Dermis blood vessel endothelial cell (primary cell): ENCODE data around the gene ZNF775. TPM values are rescaled to one million over a fixed set of nuclear protein-coding genes. Genes with fewer than 3 reads are reported as not detected.
A peak's percentile ranks its signal among the peaks of the same experiment; 100 is the strongest.
"Not testable (repeated sequence)": the region's sequence is repeated elsewhere in the genome, so short reads cannot be mapped to it uniquely, and the experiment has no call there.

Experiments used
- DNase-seq: peaks from one replicate; pipeline ENCODE4 v3.0.0; 2010
- total RNA-seq: library from RNA; depleted of rRNA; stranded (reverse); fragments of >200 nt; gene quantifications from 2 replicates; pipeline ENCODE4 v1.2.3, GENCODE V29; 2014

The ZNF775 gene
- total RNA-seq, 1 donor from 2014 or later = 9.7 TPM

- DNase-seq = no peak
Measured at GRCh38 chr7:150383710-150384397, 4.7 kb downstream of the ZNF775 start.

DNA sequence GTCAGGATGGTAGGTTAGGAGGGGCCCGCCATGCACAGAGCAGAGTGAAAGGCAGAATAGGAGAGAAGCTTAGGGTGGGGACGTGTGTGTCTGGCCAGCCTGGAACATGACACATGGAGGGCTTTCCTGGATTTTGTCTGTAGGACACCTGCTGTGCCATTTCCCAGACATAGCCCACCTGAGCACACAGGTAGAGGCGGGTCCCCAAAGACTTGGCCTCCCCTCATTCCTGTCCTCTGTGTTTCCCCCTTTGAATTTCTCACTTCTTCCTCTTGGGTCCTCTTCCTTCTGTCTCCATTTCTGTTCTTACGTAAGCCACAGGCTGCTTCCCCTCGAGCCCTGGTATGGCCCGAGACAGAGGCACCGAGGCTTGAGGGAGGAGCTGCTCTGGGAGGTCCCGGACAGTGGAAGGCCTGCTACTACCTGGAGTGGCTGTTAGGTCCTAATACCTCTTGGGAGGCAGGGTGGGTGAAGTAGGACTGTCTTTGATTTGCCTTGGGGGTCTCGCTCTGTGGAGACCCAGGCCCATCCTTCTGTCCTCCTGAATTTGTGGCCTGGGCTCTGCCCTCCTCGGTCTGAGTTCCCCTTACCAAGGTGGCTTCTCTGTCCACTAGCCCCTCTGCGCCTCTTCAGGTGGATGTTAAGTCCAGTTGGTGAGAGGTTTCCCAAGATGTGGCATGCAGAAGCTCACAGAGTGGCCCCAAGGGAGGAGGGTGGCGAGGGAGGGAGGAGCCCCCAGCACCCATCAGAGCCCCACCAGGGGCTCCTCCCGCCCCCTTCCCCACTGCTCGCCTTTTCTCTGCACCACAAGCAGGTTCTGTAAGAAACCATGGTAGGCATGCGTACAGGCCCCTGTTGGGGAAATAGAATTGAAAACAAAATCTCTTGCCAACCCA, 5.5 kb downstream of the ZNF775 start:
- no peak for DNase-seq

- DNase-seq = no peak
Measured at GRCh38 chr7:150385302-150385723, 6.2 kb downstream of the ZNF775 start.

- not testable (repeated sequence) for DNase-seq
Measured at GRCh38 chr7:150385884-150386283, 6.8 kb downstream of the ZNF775 start.

DNA sequence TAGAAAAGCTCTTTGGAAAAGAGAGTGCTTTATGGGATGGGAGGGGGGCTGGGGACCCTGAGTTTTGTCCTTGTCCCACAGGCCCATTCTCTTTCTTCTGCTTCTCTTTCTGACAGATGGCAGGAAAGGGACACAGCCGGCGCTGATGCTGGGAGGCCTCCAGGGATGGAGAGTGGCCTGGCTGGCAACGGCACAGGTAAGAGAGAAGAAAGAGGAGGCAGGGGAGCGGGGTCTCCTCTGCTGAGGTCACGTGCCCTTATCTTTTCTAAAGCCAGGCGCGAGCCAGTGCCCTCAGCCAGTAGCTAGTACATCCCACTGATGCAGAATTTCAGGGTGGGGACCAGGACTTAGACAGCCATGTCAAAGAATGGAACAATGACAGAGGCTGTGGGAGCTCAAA, 9.2 kb downstream of the ZNF775 start:
- DNase-seq = no peak

DNA sequence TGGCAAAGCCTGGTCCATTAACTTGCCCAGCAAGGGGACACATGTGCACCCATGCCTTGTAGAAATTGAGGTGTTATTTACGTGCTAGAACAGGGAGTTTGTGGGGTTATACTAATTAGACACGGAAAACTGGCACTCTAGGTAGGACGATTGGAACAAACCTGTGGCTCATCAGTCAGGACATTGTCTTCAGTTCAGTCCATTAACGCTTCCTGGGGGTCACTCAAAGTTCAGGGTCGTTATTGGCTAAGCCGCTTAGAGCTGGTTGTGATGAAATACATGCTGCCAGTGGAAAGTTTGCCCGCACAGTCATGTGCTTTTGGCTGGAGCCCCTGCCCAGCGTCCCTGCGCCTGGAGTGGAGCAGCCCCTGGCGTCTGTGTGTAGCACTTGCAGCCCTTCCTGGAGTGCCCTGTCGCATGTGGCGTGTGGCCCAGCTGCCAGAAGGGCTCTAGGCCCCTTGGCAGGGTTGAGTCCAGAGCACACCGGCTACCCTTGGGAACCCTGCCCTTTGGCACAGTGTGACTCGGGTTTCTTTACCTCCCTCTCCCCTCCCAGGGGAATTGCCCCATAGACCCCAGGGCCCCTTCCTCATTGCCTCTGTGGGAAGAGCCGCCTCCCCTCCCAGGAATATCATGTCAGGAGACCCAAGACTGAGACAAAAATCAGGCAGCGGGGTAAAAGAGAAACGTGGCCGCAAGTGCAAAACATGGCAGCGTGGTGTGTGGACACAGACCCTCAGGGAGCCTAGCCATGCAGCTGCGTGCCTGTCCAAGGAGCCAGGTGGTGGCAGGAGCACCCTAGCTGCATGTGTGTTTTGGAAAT, 9.8 kb downstream of the ZNF775 start:
- peak; percentile 75 for DNase-seq

DNA sequence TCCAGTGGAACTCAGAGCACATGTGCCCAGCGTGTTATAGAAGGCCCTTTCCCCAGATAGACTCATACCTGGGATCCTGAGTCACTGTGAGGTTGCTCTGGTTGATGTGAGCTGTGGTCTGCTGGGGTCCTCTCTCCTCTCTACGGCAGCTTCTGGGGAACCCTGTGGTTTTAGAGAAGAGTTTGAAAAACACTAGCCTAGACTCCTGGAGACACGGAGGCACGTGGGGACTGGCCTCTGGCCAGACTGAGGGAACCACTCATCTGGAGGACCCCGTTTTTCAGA, 10.3 kb downstream of the ZNF775 start:
- DNase-seq = no peak

- no peak for DNase-seq
Measured at GRCh38 chr7:150390205-150390604, 11.1 kb downstream of the ZNF775 start.

GRCh38 chr7:150393325-150393724, 14.2 kb downstream of the ZNF775 start:
- DNase-seq = no peak

DNA sequence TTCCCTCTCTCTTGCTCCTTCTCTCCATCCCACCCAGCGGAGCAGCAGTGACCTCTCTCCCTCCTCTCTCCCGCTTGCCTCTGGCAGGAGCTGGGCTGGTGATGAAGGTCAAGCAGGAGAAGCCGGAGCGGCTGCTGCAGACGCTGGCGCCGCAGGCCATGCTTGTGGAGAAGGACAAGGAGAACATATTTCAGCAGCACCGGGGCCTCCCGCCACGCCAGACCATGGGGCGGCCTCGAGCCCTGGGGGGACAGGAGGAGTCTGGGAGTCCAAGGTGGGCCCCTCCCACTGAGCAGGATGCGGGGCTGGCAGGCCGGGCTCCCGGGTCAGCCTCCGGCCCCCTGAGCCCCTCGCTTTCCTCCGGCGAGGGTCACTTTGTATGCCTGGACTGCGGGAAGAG, 17.3 kb downstream of the ZNF775 start:
- DNase-seq = no peak

DNA sequence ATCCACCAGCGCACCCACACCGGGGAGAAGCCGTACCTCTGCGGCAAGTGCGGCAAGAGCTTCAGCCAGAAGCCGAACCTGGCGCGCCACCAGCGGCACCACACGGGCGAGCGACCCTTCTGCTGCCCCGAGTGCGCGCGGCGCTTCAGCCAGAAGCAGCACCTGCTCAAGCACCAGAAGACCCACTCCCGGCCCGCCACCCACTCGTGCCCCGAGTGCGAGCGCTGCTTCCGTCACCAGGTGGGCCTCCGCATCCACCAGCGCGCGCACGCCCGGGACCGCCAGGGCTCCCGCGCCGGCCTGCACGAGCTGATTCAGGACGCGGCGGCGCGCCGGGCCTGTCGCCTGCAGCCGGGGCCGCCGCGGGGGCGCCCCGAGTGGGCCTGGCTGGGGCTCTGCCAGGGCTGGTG, 17.7 kb downstream of the ZNF775 start:
- DNase-seq = no peak

GRCh38 chr7:150397346-150398107, 18.4 kb downstream of the ZNF775 start:
- DNase-seq = no peak

- DNase-seq = no peak
Measured at GRCh38 chr7:150398108-150398964, 19.2 kb downstream of the ZNF775 start.

DNA sequence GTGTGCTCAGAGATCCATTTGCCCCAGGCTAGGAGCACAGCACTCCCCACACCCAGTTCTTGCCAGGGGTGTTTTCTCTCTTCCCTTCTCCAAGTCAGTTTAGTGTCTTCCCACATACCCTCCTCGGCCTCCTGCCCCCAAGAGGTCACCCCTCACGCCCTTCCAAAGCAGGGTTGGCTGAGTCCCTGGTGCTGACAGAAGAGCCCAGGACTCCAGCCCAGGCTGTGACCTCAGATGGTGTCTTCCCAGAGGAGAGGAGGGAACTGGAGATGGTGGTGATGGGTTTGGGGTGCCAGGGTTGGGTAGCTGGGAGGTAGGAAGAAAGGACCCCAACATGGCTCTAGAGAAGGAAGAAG, 19.8 kb downstream of the ZNF775 start:
- DNase-seq = no peak

- DNase-seq = no peak
Measured at GRCh38 chr7:150399421-150400007, 20.4 kb downstream of the ZNF775 start.

GRCh38 chr7:150400008-150400787, 21.1 kb downstream of the ZNF775 start:
- no peak for DNase-seq

- DNase-seq = no peak
Measured at GRCh38 chr7:150400788-150401423, 21.8 kb downstream of the ZNF775 start.

- DNase-seq = no peak
Measured at GRCh38 chr7:150401424-150401790, 22.3 kb downstream of the ZNF775 start.

DNA sequence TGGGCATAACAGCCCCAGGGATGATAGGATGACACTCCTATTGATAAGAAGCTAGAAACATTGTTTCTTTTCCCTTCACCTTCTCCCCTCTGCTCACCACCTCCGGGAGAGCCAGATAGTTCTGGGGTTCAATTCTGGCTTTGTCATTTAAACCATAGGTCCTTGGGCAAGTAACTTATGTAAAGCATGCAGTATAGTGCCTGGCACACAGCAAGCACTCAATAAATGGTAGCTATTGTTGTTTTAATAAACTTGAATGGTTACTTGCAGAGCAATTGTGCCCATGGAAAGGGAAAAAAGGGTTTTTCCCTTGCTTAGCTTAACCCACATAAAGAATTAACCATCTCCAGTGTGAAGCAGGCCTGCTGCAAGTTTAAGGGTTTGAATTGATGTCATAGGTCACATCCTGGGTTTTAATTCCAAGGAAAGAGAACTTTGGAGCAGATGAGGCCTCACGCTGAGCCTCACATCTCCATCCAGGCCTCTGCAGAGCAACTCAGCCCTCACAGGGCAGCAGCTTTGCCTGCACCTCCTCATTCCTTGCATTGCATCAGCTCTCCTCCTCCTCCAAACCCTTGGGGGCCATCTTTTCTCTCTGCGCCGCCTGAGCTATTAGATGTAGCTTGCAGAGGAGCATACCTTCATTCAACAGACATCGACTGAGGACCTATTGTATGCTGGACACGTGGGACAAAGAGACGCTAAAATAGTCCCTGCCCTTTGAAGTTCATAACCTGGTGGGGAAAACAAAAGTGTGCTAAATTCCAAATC, 22.9 kb downstream of the ZNF775 start:
- no peak for DNase-seq
